Forelimb muscle (tissue), 1 donor: ENCODE results near the gene MCU. TPM values are rescaled to one million over a fixed set of nuclear protein-coding genes. Genes with fewer than 3 reads are reported as not detected.

Source experiments
- DNase-seq: peaks from one replicate; pipeline ENCODE4 v3.0.0-alpha.2; 2013; ENCODE audit warnings: low read depth
- polyA plus RNA-seq: library from polyadenylated mRNA; unstranded; fragments of 120-200 nt; gene quantifications from one replicate; pipeline ENCODE4 v1.2.1, GENCODE V29; 2013; ENCODE audit not compliant: insufficient read length

MCU gene
- polyA plus RNA-seq, 1 donor: 111 TPM

- no peak for DNase-seq
Measured at GRCh38 chr10:72802332-72802731, 110.4 kb downstream of the MCU start.

GRCh38 chr10:72802763-72803505 lies 111.0 kb downstream of the MCU start:
- DNase-seq: peak; percentile 49

DNA sequence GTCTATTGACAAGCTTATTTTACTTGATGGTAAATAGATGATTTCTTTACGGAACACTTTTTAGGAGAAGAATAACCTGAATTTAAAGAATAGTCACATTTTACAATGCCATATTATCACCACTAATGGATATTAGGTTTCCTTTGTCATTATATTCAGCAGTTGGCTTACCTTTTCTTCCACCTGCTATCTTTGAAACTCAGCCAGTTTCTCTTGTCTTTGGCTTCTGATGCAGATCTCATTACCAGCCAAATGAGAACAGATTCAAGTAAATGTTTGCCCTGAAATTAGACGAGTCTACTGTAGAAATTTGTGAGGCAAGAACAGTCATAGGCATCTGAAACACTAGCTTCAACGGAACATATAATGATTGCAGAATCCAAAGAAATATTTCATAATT lies 116.1 kb downstream of the MCU start:
- DNase-seq: no peak

- no peak for DNase-seq
Measured at GRCh38 chr10:72809006-72809405, 117.1 kb downstream of the MCU start.

- no peak for DNase-seq
Measured at GRCh38 chr10:72810976-72811375, 119.0 kb downstream of the MCU start.

- no peak for DNase-seq
Measured at GRCh38 chr10:72812415-72812752, 120.4 kb downstream of the MCU start.

DNA sequence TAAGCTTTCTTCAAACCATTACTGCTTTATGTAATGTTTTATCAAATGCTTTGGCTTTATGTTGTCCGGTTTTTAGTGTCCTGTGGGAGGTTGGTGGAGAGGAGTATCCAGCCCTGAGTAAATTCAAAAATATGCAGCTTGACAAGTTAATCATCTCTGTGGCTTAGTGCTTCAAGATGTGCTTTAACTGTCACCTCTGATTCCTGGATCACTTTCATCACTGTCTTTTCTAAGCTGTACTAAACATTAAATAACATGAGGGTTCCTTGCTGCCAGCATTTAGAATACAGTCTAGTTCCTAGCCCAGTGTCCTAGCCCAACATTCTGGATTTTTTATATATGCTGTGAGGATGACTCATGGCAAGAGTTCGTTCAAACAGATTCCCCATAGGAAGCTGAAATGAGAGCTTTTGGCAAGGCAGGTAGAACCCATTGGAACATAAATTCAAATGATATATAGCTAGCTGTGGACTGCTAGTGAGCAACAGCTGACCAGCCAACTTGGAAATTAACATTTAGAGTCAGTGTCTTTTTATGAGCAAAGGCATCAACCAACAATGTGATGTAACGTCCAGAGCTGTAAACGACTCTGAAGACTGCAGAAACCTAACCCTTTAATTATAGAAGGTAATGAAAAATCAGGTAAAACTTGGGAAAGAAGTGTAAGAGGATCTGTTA lies 120.9 kb downstream of the MCU start:
- peak; percentile 67 for DNase-seq

- DNase-seq: no peak
Measured at GRCh38 chr10:72814099-72814790, 122.3 kb downstream of the MCU start.

DNA sequence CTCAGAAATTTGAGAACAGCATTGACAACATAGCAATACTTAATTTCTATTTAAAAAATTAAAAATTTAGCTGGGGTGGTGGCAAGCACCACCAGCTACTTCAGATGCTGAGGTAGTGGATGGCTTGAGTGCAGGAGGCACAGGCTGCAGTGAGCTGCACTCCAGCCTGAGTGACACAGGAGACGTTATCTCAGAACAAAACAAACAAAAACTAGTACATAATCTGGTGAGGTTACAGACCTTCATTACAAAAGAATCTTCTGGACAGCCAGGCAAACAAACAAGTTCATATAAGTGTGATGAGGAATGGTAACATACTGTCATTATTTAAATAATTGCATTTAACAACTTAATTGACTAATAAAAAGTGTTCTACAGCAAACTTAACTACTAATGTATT lies 124.6 kb downstream of the MCU start:
- no peak for DNase-seq

- no peak for DNase-seq
Measured at GRCh38 chr10:72818076-72818475, 126.1 kb downstream of the MCU start.

- DNase-seq: no peak
Measured at GRCh38 chr10:72819053-72819452, 127.1 kb downstream of the MCU start.

GRCh38 chr10:72821606-72822005 lies 129.7 kb downstream of the MCU start:
- DNase-seq: no peak

DNA sequence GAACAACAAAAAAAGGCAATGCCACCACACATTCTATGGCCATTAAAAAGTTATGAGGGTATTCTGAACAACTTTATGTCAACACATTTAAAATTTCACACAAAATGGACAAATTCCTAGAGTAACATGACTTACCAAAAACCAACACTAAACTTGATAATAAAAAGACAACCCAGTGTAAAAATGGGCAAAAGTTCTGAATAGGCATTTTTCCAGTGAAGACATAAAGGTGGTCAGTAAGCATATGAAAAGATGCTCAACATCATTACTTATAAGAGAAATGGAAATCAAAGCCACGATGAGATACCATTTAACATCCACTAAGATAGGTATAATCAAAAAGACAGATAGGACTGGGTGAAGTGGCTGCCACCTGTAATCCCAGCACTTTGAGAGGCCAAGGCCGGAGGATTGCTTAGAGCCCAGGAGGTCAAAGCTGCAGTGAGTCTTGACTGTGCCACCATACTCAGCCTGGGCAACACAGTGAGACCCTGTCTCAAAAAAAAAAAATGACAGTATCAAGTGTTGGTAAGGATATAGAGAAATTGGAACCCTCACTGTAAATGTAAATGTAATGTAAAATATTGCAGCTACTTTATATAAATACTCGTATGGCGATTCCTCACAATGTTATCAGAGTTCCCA lies 130.5 kb downstream of the MCU start:
- no peak for DNase-seq

DNA sequence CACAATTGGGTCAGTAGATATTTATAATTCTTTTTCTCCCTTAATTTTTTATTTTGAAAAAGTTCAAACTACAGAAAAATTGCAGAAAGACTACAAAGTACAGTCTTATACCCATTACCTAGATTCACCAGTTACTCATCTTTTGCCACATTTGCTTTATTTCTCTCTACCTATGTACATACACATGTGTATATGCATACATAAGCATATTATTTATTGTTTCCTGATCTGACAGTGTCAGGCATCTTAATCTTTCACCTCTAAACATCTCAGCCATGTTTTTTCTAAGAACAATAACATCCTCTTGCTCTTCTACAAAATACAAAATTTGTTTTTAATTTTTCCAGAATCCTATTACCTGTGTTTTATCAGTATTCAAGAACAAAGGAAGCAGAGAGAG lies 133.2 kb downstream of the MCU start:
- DNase-seq: no peak

- DNase-seq: no peak
Measured at GRCh38 chr10:72826346-72826745, 134.4 kb downstream of the MCU start.

GRCh38 chr10:72828294-72828693 lies 136.4 kb downstream of the MCU start:
- DNase-seq: no peak

DNA sequence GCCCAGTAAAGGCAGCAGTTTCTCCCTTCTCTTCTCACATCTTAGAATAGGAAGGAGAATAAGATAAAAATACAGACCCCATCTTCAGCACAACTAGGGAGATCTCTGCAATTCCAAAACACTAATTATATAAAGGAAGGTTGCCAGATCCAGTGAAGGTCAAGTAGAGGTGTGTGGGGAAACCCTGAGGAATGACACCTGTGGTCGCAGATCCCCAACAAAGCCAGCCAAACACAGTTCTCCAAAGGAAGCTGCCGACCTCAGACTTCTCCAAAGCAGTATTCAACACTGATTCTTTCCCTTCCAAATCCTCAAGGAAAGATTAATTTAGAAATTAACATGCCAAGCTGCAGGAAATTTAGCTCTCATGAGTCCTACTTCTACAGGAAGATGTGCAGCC lies 138.7 kb downstream of the MCU start:
- DNase-seq: no peak

DNA sequence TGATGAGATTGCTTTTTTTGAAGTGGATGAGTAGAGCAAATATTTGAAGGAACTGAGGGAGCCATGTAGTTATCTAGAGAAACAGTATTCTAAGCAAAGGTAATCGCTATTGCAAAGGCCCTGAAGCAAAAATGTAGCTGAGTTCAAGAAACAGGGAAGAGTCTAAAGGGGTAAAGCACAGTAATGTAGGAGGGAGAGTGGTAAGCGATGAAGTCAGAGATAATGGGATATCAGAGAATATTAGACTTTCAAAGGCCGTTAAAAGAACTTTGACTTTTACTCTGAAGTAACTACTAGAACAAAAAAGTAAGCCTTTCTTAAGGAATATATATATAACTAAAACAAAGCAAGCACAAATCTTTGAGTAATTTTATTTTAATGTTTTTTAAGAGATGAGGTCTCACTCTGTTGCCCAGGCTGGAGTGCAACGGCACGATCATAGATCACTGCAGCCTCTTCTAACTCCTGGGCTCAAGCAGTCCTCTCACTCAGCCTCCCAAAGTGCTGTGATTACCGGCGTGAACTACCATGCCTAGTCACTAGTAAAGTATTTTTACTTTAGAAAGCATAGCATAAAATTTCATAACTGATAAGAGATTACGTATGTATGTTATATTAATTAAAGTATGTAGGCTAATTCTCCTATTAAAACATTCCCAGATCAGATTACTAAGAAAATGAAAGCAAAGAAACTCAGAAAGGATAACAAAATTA lies 139.9 kb downstream of the MCU start:
- no peak for DNase-seq

DNA sequence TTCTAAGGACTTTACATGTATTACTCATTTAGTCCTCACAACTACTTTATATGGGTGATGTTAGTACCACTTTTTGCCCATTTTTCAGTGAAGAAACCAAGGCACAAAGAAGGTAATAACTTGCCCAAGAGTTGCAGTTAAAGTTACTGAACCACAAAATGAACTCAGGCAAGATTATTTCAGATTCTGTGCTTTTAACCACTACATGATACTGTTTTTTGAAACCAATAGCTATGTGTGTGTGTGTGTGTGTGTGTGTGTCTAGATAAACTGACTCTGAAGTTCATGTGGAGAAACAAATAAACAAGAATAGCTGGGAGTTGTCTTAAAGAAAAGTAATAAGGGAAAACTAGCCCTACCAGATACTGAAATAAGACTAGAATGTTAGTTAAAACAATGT lies 140.8 kb downstream of the MCU start:
- no peak for DNase-seq

- DNase-seq: peak; percentile 79
Measured at GRCh38 chr10:72834183-72834825, 142.4 kb downstream of the MCU start.

GRCh38 chr10:72840319-72840718 lies 148.4 kb downstream of the MCU start:
- DNase-seq: no peak
